Spleen (tissue), 11 donors: ENCODE results near the gene CNGA4. TPM values are rescaled to one million over a fixed set of nuclear protein-coding genes. Genes with fewer than 3 reads are reported as not detected.

ENCODE experiments used
- DNase-seq: peaks from one replicate; pipeline ENCODE4 v3.0.0-alpha.2; 2020
- H3K27ac ChIP-seq, 8 donors: fragments of 200-600 bp; sonication (generic) in 7 of 8; 1 replicate in 4 of 8; 2 replicates in 4 of 8; pipeline versions ENCODE4 v1.5.0 to v1.8.0; 2016 to 2021; ENCODE audit warnings: inconsistent platforms in 4 of 8, mild to moderate bottlenecking in 4 of 8, moderate library complexity in 1 of 8
- H3K27me3 ChIP-seq, 7 donors: fragments of 200-600 bp; sonication (generic) in 6 of 7; replicated peaks in 1 of 7; 1 replicate in 4 of 7; 2 replicates in 3 of 7; pipeline versions ENCODE4 v1.5.0 to v1.8.0; 2016 to 2021; ENCODE audit warnings: inconsistent platforms in 3 of 7, mild to moderate bottlenecking in 1 of 7
- H3K36me3 ChIP-seq, 6 donors: fragments of 200-600 bp; sonication (generic) in 5 of 6; 1 replicate in 4 of 6; 2 replicates in 2 of 6; pipeline versions ENCODE4 v1.5.0 to v1.8.0; 2016 to 2021; ENCODE audit warnings: inconsistent platforms in 2 of 6
- H3K4me1 ChIP-seq, 6 donors: fragments of 200-600 bp; sonication (generic) in 5 of 6; 1 replicate in 3 of 6; 2 replicates in 3 of 6; pipeline versions ENCODE4 v1.5.0 to v1.8.0; 2016 to 2021; ENCODE audit warnings: inconsistent platforms in 3 of 6
- H3K4me3 ChIP-seq, 8 donors: fragments of 200-600 bp; sonication (generic) in 7 of 8; 1 replicate in 4 of 8; 2 replicates in 4 of 8; pipeline versions ENCODE4 v1.5.0 to v1.8.0; 2016 to 2021; ENCODE audit warnings: inconsistent platforms in 4 of 8, mild to moderate bottlenecking in 4 of 8, moderate library complexity in 2 of 8
- H3K9me3 ChIP-seq, 8 donors: fragments of 200-600 bp; sonication (generic) in 7 of 8; 1 replicate in 4 of 8; 2 replicates in 4 of 8; pipeline versions ENCODE4 v1.5.0 to v1.8.0; 2016 to 2021; ENCODE audit warnings: inconsistent platforms in 4 of 8
- POLR2A ChIP-seq, 3 donors: fragments of 450-650 bp; IDR thresholded peaks; one replicate each; pipeline ENCODE4 v1.5.1; 2017; ENCODE audit warnings: antibody characterized with exemption in 3 of 3, mild to moderate bottlenecking in 1 of 3
- POLR2AphosphoS5 ChIP-seq, 3 donors: sonication (generic); formaldehyde crosslinking; IDR thresholded peaks; one replicate each; pipeline ENCODE4 v1.5.1; 2017; ENCODE audit warnings: antibody characterized with exemption in 3 of 3
- WGBS, 5 donors: extraction: QIAGEN DNeasy Blood & Tissue Kit in 3 of 5; methylation state at CpG; one replicate each; pipeline versions ENCODE4 v1.1.5 to v1.1.7; 2013 to 2018; 5-methylcytosine and 5-hydroxymethylcytosine counted together
- intact Hi-C: fragments of 100-400 bp; cut with DNase I; formaldehyde crosslinking; loops from one replicate; pipeline ENCODE4 v1.15.0; 2023; ENCODE audit warnings: low total_unique reads
- polyA plus RNA-seq, 3 donors: library from polyadenylated mRNA; stranded (reverse); fragments of 200-250 nt; gene quantifications; one replicate each; pipeline ENCODE4 v1.2.1, GENCODE V29; 2013
- total RNA-seq, 7 donors: library from RNA; depleted of rRNA in 3 of 7; stranded (reverse); fragments of >200 nt in 3 of 7; fragmentation: NEBNext Ultra II Directional in 4 of 7; extraction: Animal tissue kit (Norgen Biotek cat#: 25700) in 4 of 7; gene quantifications; one replicate each; pipeline versions ENCODE4 v1.1.0 to v1.2.1, GENCODE V29; 2016 to 2021
- TF ChIP-seq, protein P1 (sequence below), 11 experiments: fragments of 200-600 bp in 7 of 11; fragments of 450-650 bp in 4 of 11; sonication (generic) in 4 of 11; IDR thresholded peaks in 8 of 11; conservative IDR thresholded peaks in 3 of 11; 1 replicate in 7 of 11; 2 replicates in 4 of 11; pipeline versions ENCODE4 v1.4.0 to v1.8.0; 2016 to 2021; ENCODE audit warnings: antibody characterized with exemption in 11 of 11, inconsistent platforms in 4 of 11, mild to moderate bottlenecking in 1 of 11
- donor health status: healthy with polysubstance abuse.
- donor health status: DM: no; HTN: no; CAD: no; lungs with moderate emphysema.
- donor health status: DM: no; HTN: no; CAD: no.
- donor health status: Bipolar disorder and iron deficiency.
- donor health status: healthy.
- donor health status: DM: no; HTN: no; CAD: no.
- donor health status: DM: yes; HTN: yes; CAD: no.

Gene CNGA4
- total and polyA plus RNA-seq, 10 donors: 0.06 to 0.60 (median 0.29) TPM; not detected in 2

DNA sequence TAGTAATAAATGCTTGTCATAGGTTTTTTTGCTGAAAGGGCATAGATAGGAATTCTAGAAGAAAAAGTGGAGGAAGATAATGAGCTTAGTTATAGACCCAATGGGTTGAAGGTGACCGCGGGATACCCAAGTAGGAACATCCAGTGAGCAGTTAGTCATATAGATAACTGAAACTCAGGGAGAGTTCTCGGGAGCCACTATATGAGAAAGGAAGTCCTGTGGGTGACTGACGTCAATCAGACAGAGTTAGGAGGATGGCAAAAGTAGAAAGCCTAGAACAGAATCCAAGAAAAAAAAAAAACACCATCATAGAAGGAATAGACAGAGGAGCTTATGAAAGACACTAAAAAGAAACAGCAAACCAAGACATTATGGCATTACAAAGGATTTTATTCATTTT lies 1.6 kb upstream of the CNGA4 start:
- 61 to 72% (median 66%) methylated on average over 4 of the region's 4 CpGs for WGBS, 5 donors
- H3K4me1 ChIP-seq: peaks cover 6 to 31% (median 26%) of the 10 kb centered on the region in 6 donors
- no peaks in the 10 kb centered on the region for H3K9me3 ChIP-seq
- TF ChIP-seq POLR2AphosphoS5 (IDR thresholded peaks at IDR 0.05): no peak
- TF ChIP-seq POLR2A (IDR thresholded peaks at IDR 0.05): no peak
- TF ChIP-seq, protein P1, sequence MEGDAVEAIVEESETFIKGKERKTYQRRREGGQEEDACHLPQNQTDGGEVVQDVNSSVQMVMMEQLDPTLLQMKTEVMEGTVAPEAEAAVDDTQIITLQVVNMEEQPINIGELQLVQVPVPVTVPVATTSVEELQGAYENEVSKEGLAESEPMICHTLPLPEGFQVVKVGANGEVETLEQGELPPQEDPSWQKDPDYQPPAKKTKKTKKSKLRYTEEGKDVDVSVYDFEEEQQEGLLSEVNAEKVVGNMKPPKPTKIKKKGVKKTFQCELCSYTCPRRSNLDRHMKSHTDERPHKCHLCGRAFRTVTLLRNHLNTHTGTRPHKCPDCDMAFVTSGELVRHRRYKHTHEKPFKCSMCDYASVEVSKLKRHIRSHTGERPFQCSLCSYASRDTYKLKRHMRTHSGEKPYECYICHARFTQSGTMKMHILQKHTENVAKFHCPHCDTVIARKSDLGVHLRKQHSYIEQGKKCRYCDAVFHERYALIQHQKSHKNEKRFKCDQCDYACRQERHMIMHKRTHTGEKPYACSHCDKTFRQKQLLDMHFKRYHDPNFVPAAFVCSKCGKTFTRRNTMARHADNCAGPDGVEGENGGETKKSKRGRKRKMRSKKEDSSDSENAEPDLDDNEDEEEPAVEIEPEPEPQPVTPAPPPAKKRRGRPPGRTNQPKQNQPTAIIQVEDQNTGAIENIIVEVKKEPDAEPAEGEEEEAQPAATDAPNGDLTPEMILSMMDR (IDR thresholded peaks at IDR 0.05 in 8 of 11, conservative IDR thresholded peaks at IDR 0.05 in 3 of 11): no peak
- H3K27me3 ChIP-seq: peaks cover 0 to 14% (median 0%) of the 10 kb centered on the region in 7 donors
- no peaks in the 10 kb centered on the region for H3K36me3 ChIP-seq
- H3K4me3 ChIP-seq: no peak overlapping the region
- H3K27ac ChIP-seq: no peak overlapping the region
- DNase-seq: no peak
- intact Hi-C loops: no loop called here

- 88 to 91% (median 90%) methylated on average over 5 of the region's 5 CpGs for WGBS, 5 donors
These were observed 1.1 kb upstream of the CNGA4 start for GRCh38 chr11:6237761-6238302.

DNA sequence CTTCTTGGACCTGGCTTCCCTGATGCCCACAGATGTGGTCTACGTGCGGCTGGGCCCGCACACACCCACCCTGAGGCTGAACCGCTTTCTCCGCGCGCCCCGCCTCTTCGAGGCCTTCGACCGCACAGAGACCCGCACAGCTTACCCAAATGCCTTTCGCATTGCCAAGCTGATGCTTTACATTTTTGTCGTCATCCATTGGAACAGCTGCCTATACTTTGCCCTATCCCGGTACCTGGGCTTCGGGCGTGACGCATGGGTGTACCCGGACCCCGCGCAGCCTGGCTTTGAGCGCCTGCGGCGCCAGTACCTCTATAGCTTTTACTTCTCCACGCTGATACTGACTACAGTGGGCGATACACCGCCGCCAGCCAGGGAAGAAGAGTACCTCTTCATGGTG lies 1.2 kb downstream of the CNGA4 start:
- no peaks in the 10 kb centered on the region for H3K36me3 ChIP-seq
- H3K4me1 ChIP-seq: peaks cover 0 to 12% (median 6%) of the 10 kb centered on the region in 6 donors
- peak overlapping the region in 1 of 8 donors; percentile 21 for H3K27ac ChIP-seq
- TF ChIP-seq POLR2AphosphoS5 (IDR thresholded peaks at IDR 0.05): no peak
- no peak for TF ChIP-seq POLR2A (IDR thresholded peaks at IDR 0.05)
- TF ChIP-seq, protein P1 (IDR thresholded peaks at IDR 0.05 in 8 of 11, conservative IDR thresholded peaks at IDR 0.05 in 3 of 11): no peak
- intact Hi-C loops: no loop called here
- H3K4me3 ChIP-seq: no peak overlapping the region
- no peak for DNase-seq
- WGBS, 5 donors: 95 to 98% (median 96%) methylated on average over 28 of the region's 28 CpGs
- no peaks in the 10 kb centered on the region for H3K9me3 ChIP-seq
- peaks cover 0 to 19% (median 0%) of the 10 kb centered on the region in 7 donors for H3K27me3 ChIP-seq

More at GRCh38 chr11:6237761-6238302, 1.1 kb upstream of the CNGA4 start:
- intact Hi-C loops: no loop called here
- Histone ChIP-seq H3K27ac (no peak overlapping the region), H3K36me3 (no peaks in the 10 kb centered on the region), H3K9me3 (no peaks in the 10 kb centered on the region), H3K27me3 (peaks cover 0 to 14% (median 0%) of the 10 kb centered on the region in 7 donors), H3K4me3 (no peak overlapping the region), H3K4me1 (peaks cover 6 to 25% (median 20%) of the 10 kb centered on the region in 6 donors)
- TF ChIP-seq POLR2AphosphoS5 (IDR thresholded peaks at IDR 0.05): no peak
- TF ChIP-seq, protein P1 (IDR thresholded peaks at IDR 0.05 in 8 of 11, conservative IDR thresholded peaks at IDR 0.05 in 3 of 11): no peak
- TF ChIP-seq POLR2A (IDR thresholded peaks at IDR 0.05): no peak
- no peak for DNase-seq

DNA sequence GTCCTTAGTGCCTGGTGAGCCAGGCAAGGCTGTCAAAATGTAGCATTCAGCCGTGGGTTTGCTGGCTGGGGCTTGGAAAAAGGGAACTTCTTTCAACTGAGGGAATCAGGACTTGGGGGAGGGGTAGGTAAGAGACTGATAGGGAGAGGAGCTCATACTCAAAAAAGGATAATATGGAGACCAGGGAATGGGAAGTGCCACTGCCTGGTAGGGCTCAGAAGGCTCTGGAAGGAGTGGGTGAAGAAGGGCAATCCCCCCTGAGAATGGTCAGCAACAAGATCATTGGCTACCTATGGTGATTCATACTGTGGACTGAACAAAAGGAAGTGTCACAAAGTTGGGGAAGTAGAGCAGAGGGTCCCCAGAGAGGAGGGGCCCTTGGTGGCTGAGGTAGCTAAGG lies 1.9 kb downstream of the CNGA4 start:
- 20 to 38% (median 24%) methylated on average over 1 of the region's 1 CpG for WGBS, 5 donors
- no peaks in the 10 kb centered on the region for H3K9me3 ChIP-seq
- no peak for DNase-seq
- H3K36me3 ChIP-seq: no peaks in the 10 kb centered on the region
- H3K4me3 ChIP-seq: no peak overlapping the region
- TF ChIP-seq, protein P1 (IDR thresholded peaks at IDR 0.05 in 8 of 11, conservative IDR thresholded peaks at IDR 0.05 in 3 of 11): no peak
- TF ChIP-seq POLR2AphosphoS5 (IDR thresholded peaks at IDR 0.05) (no peak), POLR2A (IDR thresholded peaks at IDR 0.05) (no peak)
- intact Hi-C loops: no loop called here
- H3K27me3 ChIP-seq: peaks cover 0 to 19% (median 0%) of the 10 kb centered on the region in 7 donors
- peaks cover 0 to 7% (median under 1%) of the 10 kb centered on the region in 6 donors for H3K4me1 ChIP-seq
- H3K27ac ChIP-seq: peak overlapping the region in 1 of 8 donors; percentile 21
